Hematopoietic multipotent progenitor cell treated with erythropoietin and hydrocortisone succinate and interleukin-3 and kit ligand, for 15 days (in vitro differentiated cells): ENCODE results near the gene HDAC3.

Experiments used
- DNase-seq: peaks from one replicate; pipeline ENCODE4 v3.0.0-alpha.2; 2015; ENCODE audit warnings: low spot score

The HDAC3 gene

DNA sequence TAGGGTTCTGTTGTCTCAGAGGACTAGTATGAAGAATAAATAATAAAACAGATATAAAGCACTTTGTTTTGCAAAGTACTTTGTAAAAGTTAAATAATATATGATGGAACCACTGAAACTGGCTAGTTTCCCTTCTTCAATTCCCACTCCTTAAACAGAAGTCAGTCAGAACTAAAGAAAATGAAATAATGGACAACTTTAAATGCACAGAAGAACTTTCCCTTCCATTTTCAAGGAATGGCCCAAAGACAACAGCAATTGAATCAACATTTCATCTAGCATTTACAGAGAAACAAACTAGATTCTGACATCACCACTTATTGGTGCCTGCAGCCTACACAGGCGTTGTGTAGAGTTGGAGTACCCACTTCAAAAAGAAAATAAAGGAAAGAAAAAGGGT, 34.0 kb downstream of the HDAC3 start:
- DNase-seq, result no peak

DNA sequence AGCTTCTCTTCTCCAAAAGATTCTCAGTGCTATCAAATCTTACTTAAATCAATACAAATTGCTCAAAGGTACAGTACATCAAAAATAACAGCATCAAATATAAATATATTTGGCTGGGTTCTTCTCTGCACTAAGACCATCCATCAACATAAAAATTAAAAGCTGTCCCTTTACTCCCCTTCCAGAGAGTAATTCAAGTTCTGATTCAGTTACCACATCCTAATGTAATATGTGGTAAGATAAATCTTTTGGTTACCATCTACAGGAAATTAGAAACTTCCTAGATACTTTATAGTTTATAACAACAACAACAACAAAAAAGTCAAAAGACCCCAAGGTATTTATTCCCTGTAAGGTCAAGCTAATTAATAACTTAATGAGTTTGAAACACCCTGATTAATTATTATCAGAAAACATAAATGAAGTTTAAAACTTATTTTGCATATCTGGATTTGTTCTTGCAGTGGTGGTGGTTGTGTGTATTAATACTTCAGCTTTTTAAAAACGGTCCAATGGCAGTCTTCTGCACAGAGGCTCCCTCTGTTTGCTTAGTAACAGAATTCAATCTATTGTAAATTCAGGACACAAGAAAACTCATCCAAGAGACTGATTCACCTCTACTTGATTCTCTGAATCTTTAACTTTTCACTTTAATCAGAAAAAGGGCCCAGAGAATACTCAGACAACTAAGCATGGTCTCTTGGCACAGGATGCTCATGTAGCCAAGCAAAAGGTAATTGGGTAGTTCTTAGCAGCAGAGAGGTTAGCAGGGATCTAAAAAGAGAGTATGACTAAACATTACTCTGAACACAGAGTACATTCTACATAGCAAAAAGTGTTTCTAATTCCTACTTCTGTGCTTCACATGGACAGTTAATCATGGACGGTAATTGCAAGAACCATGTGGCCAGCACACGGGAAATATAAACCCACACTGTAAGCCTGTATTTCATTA, 38.0 kb downstream of the HDAC3 start:
- DNase-seq, result no peak

DNA sequence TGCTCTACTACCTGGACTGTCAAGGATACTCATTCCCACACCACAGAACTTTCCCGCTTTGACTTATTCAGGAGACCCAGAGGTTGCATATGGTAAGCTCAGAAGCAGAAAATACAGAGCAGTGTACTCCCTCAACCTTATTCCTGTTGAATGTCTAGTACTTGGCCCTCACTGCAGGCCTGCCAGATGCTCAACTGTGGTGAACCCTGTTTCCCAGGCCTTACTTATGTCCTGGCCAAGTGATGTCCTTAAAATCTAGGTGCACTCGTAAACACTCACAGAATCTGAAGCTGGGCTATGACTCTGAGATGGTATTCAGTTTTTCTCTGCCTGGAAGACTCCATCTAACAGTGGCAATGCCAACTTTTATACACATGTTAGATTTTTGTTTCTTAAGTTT, 38.8 kb downstream of the HDAC3 start:
- no peak for DNase-seq

DNA sequence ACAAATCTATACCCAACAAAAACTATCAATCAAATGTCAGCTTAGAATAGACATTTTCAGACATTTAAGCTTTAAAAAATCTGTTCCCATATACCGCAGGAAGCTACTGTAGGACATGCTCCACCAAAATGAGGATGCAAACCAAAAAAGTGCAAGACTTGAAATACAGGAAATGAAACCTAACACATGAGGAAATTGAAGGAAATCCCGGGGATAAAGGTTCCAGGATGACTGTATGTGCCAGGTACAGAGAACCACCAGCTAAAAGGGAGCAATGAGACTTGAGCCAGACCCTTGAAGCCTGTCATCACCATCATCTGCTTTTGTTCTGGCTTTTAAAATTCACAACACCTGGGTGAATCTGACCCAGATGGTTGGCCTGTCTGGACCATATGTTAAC, 39.3 kb downstream of the HDAC3 start:
- no peak for DNase-seq

DNA sequence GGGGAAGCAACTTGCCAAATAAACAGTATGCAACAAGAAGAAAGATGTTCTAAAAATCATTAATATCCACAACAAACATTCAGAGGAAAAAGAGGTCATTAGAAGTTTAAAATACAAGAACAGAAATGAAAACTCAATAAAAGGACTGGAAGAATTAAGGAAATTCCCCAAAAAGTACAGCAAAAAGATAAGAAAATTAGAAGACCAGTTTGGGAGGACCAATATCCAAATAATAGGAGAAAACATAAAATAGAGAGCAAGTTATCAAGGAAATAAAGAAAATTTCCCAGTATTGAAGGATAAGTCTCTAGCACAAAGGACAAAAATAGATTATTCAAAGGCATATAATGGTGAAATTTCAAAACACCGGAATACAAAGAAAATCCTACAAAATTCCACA, 39.8 kb downstream of the HDAC3 start:
- DNase-seq, result no peak

DNA sequence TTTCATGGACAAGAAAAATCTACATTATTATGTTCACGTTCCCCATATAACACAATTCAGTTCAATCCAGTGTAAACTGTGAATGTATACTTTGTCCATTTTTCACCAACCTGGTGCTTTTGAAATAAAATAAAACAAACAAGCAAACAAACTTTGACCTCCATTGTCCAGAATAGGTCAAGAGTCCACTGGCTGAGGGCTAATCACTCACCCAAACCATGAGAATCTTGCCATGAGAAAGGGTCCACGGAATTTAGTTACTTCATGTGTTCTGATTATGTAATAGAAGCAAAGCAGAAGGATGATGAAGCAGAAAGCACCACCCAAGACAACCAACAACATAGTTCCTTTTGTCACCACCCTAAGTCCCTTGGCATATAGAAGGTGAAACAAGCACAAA, 46.5 kb downstream of the HDAC3 start:
- no peak for DNase-seq

DNA sequence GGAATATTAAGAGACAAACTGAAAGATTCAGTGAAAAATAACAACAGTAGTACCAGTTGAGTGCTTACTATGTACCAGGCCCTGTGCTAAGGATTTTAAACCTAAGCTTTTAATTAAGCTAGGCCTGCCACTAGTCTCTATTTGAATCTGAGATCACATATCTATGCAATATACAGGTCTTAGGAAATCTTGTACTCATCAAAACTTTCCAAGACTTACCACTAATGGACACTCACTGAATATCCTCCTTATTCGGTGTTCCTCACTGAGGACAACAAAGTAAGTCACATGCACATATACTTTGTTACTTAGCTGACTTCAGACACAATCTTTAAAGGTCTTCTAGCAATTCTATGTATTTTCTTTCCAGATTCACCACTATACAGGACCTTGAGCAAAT, 50.4 kb downstream of the HDAC3 start:
- DNase-seq, result no peak

DNA sequence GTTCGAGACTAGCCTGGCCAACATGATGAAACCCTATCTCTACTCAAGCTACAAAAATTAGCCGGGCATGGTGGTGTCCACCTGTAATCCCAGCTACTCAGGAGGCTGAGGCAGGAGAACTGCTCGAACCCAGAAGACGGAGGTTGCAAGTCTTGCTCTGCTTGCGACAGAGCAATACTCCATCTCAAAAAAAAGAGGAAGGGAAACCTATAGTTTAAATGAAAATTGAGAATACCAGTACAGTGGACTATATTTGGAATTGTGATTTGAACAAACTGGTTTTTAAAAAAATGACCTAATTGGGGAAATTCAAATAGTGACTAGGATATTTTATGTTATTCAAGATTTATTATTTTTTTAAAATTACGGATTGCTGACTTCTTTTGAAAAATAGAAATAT, 51.1 kb downstream of the HDAC3 start:
- no peak for DNase-seq

DNA sequence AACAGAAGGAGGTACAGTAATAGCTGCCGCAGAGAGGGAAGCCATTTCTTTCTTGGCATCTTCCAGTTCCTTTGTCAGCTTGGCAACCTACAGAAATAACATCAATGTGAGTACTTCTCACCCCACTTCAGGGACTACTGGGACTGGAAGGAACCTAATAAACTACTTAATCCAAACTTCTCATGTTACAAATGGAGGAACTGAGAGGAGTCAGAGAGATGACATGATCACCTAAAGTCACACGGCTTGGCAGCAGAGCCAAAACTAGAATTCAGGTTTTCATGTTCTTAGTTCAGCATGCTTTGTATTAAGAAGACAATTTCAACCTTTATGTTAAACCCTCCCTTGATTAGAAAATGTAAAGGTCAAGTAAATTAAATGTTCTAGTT, 62.5 kb downstream of the HDAC3 start:
- no peak for DNase-seq

DNA sequence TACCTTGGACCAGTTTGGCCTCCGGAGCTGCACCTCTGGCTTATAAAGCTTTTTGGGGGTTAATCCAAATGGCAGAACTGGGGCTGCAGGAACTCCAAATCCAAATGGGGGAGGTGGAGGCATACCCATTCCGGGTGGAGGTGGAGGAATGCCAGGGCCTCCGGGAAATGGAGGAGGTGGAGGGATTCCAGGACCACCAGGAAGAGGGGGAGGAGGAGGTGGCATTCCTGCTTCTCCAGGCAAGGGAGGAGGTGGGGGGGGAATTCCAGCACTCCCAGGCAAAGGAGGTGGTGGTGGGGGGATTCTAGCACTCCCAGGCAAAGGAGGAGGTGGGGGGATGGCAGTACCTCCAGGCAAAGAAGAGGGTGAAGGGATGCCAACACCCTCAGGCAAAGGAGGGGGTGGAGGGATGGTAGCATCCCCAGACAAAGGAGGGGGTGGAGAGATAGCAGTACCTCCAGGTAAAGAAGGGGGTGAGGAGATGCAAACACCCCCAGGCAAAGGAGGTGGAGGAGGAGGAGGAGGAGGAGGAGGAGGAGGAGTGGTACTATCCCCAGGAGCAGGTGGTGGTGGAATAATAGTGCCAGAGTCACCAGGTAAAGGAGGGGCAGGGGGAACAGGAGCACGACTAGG, 63.0 kb downstream of the HDAC3 start:
- DNase-seq, result no peak
